RPMI8226 (cell line): ENCODE data around the gene VTI1A.

Experiments used
- DNase-seq: peaks from one replicate; pipeline ENCODE4 v3.0.0-alpha.2; 2015

The VTI1A gene

DNA sequence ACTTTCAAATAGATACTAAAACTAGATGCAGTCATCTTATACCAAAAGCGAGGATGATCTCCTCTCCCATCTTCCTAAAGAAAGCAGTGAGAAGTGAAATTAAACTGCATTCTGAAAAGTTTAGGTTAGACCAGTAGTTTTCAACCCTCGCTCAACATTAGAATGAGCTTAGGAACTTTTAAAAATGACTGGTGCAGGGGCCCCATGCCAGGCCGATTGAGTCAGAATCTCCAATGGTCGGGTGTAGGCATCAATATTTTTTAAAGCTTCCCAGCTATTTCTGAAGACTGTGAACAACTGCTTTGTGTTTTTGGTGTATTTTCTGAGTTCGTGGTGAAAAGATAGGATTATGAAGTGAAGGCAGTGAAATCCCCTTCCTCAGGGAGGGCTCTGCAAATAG is 146.0 kb downstream of the VTI1A start:
- no peak for DNase-seq

- DNase-seq, result no peak
Measured at GRCh38 chr10:112601214-112602090, 154.4 kb downstream of the VTI1A start.

- DNase-seq, result no peak
Measured at GRCh38 chr10:112603062-112603461, 156.0 kb downstream of the VTI1A start.

GRCh38 chr10:112605063-112605462 is 158.0 kb downstream of the VTI1A start:
- DNase-seq, result no peak

DNA sequence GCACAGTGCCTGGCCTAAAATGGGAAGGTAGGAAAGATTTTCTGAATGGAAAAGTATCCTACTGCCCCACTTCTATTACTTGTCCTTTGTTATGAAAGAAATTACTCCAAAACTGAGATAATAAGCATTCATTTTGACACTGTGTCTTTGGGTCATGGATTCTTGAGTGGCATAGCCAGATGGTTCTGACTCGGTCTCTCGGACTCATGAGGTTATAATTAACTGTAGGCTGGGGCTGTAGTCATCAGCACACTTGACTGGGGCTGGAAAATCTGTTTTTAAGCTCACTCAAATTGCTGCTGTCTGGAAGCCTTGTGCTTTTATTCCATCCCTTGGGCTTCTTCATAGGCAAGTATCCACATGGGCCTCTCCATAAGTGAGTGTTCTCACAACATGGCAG is 160.5 kb downstream of the VTI1A start:
- no peak for DNase-seq

DNA sequence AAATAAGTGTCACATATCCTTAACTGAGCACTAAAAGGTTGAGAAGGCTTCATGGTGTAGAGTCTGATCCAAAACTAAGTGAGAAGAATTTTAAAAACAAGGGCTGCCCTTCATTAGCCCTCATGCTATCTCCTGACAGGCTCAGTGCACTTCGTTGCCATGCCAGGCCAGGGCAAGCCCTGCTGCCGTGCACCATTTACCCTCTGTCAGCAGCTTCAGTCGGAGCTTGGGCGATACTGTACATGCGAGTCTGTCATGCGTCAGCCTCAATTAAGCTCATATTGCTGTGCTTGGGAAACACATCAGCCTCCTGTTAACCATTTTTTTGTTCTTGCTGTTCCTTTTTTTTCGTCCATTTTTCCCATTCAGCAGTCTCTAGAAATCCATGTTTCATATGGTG is 166.6 kb downstream of the VTI1A start:
- no peak for DNase-seq

- DNase-seq, result no peak
Measured at GRCh38 chr10:112614072-112614471, 167.1 kb downstream of the VTI1A start.

DNA sequence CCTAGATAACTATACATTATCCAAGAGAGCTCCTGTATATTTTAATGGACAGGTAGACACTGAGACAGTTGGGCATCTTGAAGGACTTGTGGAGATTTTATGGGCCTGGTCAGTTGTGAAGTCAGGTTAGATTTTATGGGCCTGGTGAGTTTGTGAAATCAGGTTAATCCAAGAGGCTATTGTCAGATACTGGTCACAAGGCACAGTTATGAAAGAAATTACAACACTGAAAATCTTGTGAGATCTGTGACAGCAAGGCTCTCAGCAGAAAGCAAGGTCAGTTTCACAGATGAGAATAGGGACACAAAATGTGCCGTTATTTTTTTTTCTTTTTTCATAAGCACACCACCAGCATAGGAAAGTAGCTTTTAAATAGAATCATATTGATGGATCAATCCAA is 167.6 kb downstream of the VTI1A start:
- DNase-seq, result no peak

GRCh38 chr10:112615269-112615668 is 168.3 kb downstream of the VTI1A start:
- DNase-seq, result no peak

DNA sequence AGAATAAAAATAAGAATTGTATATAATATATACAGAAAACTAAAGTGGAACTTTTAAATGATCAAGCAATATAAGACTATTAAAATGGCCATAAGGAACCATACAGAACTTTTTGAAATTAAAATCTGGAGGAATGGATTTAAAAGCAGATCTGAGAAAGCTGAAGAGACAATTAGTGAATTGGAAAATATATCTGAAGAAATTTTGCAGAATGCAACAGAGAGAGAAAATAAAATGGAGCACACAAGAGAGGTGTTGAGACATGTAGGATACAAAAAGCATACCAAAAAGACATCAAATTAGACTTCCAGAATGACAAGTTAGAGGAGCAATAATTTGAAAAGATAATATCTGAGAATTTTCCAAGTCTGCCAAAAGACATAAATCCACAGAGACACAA is 169.6 kb downstream of the VTI1A start:
- DNase-seq, result no peak

- no peak for DNase-seq
Measured at GRCh38 chr10:112618814-112619213, 171.8 kb downstream of the VTI1A start.

- no peak for DNase-seq
Measured at GRCh38 chr10:112619556-112619955, 172.5 kb downstream of the VTI1A start.

GRCh38 chr10:112622786-112623185 is 175.8 kb downstream of the VTI1A start:
- DNase-seq, result no peak

DNA sequence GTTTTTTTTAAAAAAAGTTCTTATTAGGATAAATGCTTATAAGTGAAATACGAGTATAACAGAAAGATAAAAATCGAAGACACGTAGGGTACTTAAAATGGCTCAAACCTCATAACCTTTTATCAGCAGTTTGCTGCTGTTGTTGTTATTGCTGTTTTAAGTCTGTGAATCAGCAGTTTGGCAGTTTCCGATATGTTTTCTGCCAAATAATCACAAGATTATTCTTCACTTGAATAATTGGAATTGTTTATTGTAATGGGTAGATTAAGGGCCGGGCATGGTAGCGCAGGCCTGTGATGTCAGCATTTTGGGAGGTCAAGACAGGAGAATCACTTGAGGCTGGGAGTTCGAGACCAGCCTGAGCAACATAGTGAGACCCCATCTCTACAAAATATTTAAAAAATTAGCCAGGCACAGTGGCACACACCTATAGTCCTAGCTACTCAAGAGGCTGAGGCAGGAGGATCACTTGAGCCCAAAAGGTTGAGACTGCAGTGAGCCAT is 177.6 kb downstream of the VTI1A start:
- no peak for DNase-seq

DNA sequence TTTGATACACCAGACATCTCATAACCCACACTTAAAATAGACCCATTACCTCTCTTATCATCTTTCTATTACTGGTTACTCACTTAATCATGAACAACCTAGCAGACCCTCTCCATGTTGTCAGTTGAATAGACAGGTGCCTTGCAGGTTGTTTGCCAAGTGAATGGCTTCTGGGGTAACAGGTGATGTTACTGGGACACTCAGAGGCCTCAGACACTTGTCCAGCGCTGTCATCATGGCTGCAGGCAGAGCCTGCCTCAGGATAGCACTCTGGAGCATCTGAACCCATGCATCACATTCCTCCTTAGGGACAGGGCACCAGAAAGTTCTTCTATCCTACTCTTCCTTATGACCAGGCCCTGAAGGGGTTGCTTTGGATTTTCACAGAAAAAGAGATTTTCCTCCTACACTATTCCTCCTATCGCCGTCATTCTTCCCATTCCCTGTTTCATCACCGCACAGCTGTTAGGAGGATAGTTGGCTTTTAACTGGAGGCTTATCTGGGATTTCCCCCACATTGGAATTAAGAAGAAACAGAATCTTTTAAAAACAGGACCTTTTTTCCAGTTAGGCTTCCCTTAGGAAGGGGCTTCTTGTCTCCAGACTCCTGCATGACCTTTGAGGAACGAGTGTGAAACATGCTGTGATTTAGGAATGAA is 182.1 kb downstream of the VTI1A start:
- no peak for DNase-seq

- DNase-seq, result no peak
Measured at GRCh38 chr10:112631501-112632400, 184.7 kb downstream of the VTI1A start.

DNA sequence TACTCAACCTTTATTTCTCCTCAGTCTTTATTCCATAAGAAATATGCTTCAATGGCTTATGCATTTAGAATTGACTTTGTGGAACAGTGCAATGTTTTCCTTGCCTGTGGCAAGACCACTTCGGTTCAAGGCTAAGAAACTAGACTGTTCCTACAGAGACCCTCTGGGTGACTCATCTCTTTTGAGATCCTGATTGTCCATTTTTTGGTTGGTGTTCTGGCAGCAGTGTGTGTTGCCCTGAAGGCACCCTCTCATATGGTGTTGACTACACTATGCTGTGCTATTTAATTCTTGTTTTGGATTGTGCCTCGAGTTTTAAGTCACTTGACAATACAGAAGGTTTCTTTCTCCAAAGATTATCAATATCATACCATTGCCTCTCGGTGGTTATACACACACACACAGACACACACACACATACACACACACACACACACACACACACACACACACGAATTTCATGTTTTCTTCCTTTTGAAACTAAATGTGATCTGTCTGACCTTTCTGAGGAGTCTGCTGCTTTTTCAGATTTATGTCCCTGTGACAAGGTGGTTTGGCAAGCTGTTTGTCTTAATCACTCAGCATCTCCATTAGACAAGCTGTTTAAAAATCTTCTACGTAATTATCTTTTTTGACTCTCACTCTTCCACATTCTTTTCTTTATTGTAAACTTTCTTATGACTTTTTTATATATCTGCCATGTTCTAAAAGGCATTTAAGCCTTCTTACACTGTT is 187.2 kb downstream of the VTI1A start:
- DNase-seq, result no peak

DNA sequence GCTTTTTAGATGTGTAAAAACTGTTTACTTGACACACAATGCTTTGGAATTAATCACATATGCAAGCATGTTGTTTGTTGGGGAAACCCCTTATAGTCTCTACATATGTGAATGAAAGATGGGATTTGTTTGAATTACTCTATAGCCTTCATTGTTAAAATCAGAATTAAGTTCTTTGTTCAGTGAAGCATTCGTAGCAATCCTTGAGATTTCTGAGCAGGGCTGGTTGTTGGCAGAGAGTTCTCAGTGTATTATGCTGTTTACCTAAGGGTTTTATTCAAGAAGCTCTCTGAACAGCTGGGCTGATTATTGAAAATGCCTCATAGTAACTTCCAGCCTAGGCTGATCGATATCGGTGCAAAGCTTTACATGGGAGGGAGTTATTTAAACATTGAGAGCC is 190.9 kb downstream of the VTI1A start:
- no peak for DNase-seq

- DNase-seq, result no peak
Measured at GRCh38 chr10:112639298-112639697, 192.3 kb downstream of the VTI1A start.

GRCh38 chr10:112640638-112641037 is 193.6 kb downstream of the VTI1A start:
- DNase-seq, result no peak

DNA sequence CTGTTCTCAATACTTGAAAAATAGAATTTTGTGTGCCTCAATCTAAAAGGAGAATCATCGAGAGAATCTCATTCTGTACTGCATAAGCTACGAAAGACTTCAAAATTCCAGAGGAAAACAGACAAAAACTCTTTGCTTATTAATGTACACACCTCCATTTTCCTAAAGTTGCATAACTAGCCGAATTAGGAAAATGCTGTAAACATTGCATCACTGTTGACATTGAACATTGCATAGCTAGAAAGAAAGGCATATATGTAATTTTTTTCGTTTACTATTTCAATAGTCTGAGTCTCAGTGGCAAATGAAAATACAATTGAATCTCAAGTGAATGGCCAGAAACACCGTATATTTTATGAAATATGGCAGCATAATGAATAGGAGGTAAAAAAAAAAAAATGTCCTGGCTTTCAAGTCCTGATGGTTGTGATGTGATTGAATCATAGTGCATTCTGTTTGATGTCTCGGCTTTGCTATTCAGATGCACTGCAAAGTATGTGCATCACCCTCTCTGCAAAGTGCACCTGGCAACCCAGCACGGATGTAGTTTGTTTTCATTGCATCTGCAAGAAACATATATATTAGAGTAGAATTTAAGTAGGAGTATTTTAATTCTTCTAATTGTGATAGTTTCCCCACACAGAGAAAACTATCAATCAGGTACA is 196.7 kb downstream of the VTI1A start:
- no peak for DNase-seq

DNA sequence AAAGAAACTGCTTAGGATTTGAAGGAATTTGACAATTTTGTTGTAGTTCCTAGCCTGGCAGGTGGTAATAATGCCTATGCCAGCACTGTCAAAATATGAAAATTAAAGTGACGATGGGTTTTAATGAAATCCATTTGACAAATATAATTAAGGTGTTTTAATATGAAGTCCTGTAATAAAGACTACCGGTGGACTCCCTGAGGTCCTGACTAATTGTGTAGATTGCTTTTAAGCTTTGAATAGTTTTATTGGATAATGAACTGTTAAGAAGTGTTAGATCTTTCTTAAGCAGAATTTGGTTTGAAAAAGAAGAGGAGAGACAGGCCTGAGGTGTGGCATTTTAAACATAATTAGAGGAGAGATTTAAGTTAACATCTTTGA is 197.2 kb downstream of the VTI1A start:
- no peak for DNase-seq
